ENCODE data around the gene CLEC16A.
A peak's percentile ranks its signal among the peaks of the same experiment; 100 is the strongest.
"Not testable (repeated sequence)": the region's sequence is repeated elsewhere in the genome, so short reads cannot be mapped to it uniquely, and the experiment has no call there.

The CLEC16A gene

GRCh38 chr16:11204513-11205047, 260.2 kb downstream of the CLEC16A start:
- DNase-seq (ENCODE audit: low read depth), result no peak

DNA sequence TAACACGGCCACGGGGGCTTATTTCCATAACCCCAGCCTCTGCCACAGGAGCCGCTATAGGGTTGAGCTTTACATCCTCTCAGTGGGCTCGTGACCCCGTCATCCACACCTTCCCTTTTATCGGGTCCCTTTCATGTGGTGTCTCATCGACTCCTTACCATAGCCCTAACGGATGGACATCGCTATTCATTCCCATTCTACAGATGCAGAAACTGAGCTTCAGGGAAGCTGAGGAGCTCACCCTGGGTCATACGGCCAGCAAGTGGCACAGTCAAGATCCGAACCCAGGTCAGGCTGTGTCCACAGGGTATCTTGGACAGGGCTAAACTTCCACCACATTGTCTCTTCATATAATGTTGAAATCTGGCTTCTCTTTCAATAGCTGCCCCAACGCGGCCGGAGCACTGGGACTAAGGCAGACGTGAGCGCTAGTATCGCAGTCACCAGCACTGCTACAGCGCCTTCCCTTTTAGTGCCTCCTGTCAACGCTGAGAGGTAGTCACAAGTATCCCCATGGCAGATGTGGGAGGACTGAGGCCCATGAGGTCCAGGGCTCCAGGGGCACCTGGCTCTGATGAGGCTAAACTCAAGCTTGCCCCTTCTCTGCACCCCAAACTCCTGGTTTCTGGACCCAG, 260.8 kb downstream of the CLEC16A start:
- DNase-seq (ENCODE audit: low read depth), result no peak

- peak; percentile 65 for DNase-seq (ENCODE audit: low read depth)
Measured at GRCh38 chr16:11205754-11206581, 261.6 kb downstream of the CLEC16A start.

GRCh38 chr16:11207646-11208045, 263.3 kb downstream of the CLEC16A start:
- DNase-seq (ENCODE audit: low read depth), result no peak

DNA sequence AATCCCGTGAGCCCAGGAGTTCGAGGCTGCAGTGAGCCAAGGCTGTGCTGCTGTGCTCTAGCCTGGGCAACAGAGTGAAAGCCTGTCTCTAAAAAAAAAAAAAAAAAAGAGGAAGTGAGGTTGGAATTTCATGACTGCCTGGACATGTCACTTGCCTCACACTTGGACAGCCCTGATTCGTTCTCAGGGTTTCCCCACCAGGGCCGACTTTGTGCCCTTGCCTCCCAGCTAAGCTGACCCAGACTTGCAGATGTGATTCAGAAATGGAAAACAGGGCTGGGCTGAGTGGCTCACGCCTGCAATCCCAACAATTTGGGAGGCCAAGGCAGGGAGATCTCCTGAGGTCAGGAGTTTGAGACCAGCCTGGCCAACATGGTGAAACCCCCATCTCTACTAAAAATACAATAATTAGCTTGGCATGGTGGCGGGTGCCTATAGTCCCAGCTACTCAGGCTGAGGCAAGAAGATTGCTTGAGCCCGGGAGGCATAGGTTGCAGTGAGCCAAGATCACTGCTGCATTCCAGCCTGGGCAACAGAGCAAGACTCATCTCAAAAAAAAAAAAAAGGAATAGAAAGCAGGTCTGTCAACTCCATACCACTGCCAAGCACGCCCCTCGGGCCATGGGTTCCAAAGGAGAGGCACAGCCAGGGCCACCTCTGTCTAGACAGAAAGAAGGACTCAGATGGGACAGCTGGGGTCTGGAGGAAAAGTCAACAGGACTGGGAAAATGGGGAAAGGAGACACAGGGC, 264.7 kb downstream of the CLEC16A start:
- peak; percentile 25 for DNase-seq (ENCODE audit: low read depth)

GRCh38 chr16:11210260-11210659, 265.9 kb downstream of the CLEC16A start:
- no peak for DNase-seq (ENCODE audit: low read depth)

- DNase-seq (ENCODE audit: low read depth), result no peak
Measured at GRCh38 chr16:11211061-11211976, 267.0 kb downstream of the CLEC16A start.

DNA sequence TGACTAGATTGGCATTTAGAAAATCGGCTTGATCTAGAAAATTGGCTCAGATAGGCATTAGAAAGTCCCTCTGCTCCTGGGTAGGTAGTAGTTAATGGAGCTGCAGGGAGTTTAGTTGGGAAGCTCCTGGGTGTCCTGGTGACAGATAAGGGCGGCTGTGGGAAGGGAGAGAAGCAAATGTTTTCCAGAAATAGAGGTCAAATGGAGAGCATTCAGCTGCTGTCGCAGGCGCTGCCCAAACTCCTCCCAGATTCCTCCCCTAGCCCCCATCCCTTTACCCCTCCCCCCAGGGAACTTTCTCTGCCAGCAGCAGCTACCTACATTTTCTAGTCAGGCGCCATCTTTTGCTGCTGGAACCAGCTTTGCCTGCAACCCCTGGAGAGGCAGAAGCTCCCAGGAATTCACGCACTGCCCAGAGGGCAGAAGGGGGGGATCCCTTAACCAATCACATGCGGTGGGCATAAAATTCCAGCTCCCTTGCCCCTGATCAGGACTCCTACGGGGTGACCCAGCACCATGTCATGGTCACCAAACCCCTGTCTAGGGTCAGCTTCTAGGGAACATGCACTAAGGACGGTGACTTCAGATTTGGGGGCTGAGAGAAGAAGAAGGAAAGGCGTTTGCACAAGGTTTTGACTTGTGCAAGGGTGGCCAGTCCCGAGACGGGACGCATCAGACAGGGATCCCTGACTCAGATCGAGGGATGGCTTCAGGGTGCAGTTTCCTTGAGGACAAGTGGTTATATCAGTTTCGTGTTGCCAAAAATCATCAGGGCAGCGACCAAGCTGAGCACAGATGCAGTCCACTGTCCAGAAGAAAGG, 267.8 kb downstream of the CLEC16A start:
- no peak for DNase-seq (ENCODE audit: low read depth)

DNA sequence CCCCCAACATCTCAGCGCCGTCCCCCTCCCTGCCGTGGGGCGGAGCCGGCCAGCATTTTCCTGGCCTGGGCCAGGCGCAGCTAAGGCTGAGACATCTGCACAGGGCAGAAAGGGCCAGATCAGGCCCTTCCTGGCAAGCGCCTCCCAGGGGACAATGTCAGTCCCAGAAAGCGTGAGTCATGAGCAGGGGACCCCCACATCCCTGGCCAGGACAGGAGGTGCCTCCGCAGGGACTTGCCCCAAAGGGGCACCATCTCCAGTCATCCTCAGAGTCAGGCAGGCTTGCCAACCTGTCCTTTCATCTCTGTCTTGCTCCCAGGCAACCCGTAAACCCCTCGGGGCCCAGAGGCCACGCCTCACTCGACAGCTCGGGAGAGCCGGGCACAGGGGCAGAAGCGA, 268.4 kb downstream of the CLEC16A start:
- no peak for DNase-seq (ENCODE audit: low read depth)

DNA sequence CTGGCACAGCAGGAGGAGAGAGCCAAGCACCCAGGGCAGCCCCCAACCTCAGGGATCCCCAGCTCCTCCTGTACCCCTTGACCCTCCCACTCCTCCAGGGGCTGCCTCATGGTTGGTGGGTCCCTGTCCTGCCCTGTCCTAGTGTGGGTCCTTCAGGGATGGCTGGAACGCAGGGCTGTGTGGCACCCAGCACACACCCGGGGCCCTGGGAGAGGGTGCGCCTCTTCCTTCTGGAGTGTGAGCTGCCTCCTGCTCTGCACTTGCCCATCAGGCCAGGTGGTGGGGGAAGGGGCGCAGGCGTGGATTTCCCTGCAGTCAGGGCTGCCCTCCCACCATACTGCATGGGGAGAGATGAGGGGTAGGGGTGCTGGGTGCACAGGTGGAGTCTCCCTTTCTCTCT, 269.0 kb downstream of the CLEC16A start:
- DNase-seq (ENCODE audit: low read depth), result no peak

DNA sequence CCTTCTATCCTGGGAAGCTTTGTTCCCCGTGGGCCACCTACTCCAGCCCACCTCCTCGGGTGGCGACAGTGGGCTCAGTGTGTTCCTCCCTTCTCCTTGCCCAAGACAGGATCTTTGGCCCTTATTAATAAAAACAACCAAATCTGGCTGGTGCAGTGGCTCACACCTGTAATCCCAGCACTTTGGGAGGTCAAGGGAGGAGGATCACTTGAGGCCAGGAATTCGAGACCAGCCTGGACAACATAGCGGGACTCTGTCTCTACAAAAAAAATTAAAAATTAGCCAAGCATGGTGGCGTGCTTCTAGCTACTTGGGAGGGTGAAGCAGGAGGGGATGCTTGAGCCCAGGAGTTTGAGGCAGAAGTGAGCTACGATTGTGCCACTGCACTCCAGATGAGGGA, 269.4 kb downstream of the CLEC16A start:
- no peak for DNase-seq (ENCODE audit: low read depth)

DNA sequence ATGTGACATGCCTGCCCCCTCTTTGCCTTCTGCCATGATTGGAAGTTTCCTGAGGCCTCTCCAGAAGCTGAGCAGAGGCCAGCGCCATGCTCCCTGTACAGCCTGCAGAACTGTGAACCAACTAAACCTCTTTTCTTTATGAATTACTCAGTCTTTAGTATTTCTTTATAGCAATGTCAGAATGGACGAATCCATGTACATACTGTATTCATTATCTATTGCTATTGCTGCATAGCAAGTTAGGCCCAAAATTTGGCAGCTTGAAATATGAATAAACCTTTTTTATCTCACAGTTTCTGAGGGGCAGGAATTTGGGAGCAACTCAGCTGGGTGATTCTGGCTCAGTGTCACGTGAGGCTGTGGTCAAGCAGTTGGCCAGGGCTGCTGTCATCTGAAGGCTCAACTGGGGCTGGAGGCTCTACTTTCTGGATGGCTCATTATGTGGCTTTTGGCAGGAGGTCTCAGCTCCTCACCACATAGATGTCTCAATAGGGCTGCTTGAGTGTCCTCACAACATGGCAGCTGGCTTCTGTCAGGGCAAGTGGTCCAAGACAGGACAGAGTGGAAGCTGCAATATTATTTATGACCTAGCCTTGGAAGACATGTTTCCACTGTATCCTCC, 271.7 kb downstream of the CLEC16A start:
- DNase-seq (ENCODE audit: low read depth), result no peak

DNA sequence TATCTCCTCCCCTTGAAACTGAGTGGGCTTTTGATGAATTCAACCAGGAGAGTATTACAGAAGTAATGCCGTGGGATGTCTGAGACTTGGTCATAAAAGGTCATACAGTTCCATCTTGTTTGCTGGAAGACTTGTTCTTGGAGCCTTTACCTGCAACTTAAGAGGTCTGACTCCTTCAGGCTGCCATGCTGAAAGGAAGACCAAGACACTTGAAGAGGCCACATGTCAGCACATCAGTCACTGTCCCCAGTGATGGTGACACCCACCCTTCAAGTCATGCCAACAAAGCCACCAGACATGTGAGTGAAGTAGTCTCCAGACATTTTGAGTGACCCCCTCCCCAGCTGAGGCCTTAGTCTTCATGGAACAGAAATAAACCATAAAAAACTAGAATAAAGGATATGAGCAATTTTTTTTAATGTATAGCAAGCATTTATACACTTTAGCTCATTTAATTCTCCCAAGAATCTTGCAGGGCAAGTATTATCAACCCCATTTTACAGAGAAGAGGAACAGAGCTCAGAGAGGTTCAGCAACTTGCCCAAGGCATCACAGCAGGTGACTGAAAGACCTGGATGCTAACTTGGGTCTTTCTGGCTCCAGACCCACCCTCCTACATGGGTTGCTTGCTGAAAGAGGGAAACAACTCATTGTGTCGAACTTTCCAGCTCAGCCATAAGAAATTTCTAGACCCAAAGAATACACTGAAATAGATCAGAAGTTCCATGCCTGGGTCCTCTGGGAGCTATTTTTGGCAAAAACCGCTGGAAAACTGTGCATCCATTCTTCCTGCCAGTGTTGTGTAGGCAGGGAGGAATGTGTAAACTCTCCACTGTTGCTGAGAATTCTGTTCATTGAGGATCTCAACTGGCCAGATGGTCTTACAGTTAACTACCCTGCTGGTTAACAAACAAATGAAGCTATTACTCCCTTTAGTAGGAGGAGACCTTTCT, 273.6 kb downstream of the CLEC16A start:
- no peak for DNase-seq (ENCODE audit: low read depth)

DNA sequence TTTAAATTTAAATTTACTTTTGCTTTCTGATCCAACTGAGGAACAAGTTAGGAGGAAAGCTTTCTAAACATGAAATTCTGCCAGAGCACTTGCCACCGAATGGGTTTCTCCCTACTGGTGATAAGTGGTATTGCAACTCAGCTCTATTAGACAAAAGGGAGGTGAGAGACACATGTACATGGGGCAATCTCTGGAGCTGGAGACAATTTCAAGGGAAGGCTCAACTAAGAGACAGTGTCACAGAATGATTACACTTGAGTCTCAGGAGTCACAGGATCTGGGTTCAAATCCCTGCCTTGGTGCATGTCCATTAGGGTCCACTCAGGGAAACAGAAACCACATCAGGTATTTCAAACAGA, 274.2 kb downstream of the CLEC16A start:
- DNase-seq (ENCODE audit: low read depth), result peak; percentile 41

DNA sequence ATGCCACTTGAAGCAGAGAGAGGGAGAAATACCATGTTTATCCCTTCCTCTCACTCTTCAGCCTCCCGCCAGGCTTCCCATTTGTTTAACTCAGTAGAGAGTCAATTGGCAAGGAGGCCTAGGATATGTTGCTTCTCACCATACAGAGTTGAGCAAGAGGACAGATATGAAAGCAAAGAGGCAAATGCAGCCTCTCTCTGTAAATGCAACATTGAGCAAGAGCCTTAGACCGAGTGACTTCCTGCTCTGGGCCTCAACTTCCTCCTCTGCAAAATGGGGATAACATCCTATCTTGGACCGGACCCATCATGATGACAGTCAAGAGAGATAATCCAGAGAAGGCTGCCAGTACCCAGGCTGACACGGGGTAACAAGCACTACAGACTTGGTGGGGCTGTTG, 274.8 kb downstream of the CLEC16A start:
- no peak for DNase-seq (ENCODE audit: low read depth)

DNA sequence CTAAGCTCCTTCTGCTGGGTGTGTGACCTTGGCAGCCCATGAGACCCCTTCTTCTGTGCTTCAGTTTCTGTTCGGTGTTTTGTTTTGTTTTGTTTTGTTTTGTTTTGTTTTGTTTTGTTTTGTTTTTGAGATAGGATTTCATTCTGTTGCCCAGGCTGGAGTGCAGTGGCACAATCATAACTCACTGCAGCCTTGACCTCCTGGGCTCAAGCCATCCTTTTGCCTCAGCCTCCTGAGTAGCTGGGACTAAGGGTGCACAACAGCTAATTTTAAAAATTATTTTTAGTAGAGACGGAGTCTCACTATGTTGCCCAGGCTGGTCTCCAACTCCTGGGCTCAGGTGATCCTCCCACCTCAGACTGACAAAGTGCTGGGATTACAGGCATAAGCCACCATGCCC, 276.1 kb downstream of the CLEC16A start:
- DNase-seq (ENCODE audit: low read depth), result not testable (repeated sequence)

DNA sequence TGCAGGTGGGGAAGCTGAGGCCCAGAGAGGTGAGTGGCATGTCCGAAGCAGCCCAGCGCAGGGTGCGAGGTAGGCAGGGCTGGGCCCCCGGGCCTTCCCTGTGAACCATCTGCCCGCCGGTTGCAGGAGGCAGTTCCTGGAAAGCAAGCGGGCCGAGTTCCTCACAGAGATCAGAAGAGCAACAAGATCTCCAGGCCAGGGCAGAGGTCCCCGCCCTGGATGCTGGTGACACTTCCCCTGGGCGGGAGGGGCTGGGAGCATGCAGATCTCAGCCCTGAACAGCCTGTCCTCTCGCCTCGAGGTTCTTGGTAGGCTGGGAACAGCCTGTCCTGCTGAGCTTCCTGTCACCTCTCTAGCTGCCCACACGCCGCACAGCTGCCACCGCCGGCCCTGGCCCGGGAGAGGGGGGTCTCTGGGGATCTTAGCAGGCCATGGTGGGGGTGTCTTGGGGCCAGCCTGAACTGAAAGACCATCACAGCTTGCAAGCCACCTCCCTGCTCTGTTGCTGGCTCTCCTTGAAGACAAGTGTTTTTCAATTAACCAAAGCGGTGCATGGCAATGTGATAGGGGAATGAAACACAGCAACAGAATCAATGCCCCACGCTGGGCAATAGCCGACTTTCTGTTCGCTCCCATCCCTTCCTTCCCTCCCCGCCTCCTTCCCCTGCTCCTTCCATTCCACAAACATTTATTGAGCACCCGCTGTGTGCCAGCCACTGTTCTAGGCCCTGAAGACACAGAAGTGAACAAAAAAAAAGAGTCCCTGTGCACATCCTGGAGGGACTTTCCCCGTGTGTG, 279.9 kb downstream of the CLEC16A start:
- DNase-seq (ENCODE audit: low read depth), result no peak
